ENCODE measurements around the gene P2RY14.

P2RY14 gene

GRCh38 chr3:151205482-151205881, 72.9 kb downstream of the P2RY14 start:
- Histone ChIP-seq H3K36me3 (ENCODE audit: insufficient read depth, low read length) (no peaks in the 10 kb centered on the region), H3K9ac (ENCODE audit: low read depth, low read length) (no peak overlapping the region), H3K9me3 (ENCODE audit: control insufficient read depth, insufficient read depth, low read length) (no peaks in the 10 kb centered on the region), H3K4me1 (ENCODE audit: insufficient read depth, low read length) (no peaks in the 10 kb centered on the region)

GRCh38 chr3:151204530-151205402, 73.6 kb downstream of the P2RY14 start:
- Histone ChIP-seq H3K4me1 (ENCODE audit: insufficient read depth, low read length) (no peaks in the 10 kb centered on the region), H3K9me3 (ENCODE audit: control insufficient read depth, insufficient read depth, low read length) (no peaks in the 10 kb centered on the region), H3K9ac (ENCODE audit: low read depth, low read length) (no peak overlapping the region), H3K36me3 (ENCODE audit: insufficient read depth, low read length) (no peaks in the 10 kb centered on the region)

DNA sequence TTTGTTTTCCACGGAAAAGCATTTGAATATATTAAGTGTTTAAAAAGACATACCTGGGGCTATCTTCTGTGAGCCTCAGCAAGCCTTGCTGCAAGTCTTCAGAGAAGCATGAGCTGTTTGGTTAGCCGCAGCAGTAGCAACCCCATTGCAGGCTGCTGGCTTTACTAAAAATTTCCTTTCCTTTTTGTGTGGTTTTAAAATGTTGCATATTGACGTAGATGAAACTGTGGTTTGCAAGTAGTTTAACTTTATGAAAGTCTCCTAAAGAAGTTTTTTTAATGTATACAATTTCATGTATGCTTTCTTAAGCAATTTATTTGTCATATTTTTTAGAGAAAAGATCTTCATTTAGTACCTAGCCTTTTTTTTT, 75.3 kb downstream of the P2RY14 start, which contains the start of gene GPR171:
Gene GPR171 (minus strand): TSS at position 166 of the 370 bp plus-strand sequence. CDS start 3,830 bp downstream, outside the sequence.
- Histone ChIP-seq H3K36me3 (ENCODE audit: insufficient read depth, low read length) (no peaks in the 10 kb centered on the region), H3K9ac (ENCODE audit: low read depth, low read length) (no peak within 1 kb of the TSS), H3K4me1 (ENCODE audit: insufficient read depth, low read length) (no peaks in the 10 kb centered on the region), H3K9me3 (ENCODE audit: control insufficient read depth, insufficient read depth, low read length) (no peaks in the 10 kb centered on the region)

DNA sequence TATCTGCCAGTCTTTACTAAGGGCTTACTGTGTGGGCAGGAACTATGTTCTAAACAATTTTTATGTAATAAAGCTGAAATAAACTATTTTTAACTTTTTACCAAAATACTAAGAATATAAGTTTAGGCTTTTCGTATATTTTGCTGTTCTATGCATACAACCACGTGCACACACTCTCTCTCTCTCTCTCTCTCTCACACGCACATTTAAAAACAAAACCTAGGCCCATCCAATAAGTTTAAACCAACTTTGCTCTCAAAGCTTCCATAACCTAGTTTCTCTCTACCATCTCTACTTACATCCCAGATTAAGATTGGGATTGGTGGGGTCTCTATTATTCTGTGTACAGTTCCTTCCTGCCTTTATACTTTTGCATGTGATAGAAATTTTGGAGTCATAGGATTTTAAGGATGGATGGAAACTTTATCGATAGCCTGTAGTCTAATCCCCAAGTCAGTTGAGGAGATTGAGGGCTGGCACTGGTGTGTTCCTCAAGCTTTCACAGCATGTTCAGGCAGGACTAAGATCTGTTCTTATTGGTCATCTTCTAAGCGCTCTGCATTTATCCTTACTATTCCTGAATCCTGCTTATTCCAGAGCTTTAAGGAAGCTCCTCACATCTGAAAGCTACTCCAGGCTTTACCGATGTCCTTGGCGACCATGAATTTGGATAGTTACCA, 77.2 kb downstream of the P2RY14 start:
- Histone ChIP-seq H3K9me3 (ENCODE audit: control insufficient read depth, insufficient read depth, low read length) (no peaks in the 10 kb centered on the region), H3K36me3 (ENCODE audit: insufficient read depth, low read length) (no peaks in the 10 kb centered on the region), H3K9ac (ENCODE audit: low read depth, low read length) (no peak overlapping the region), H3K4me1 (ENCODE audit: insufficient read depth, low read length) (no peaks in the 10 kb centered on the region)

GRCh38 chr3:151200586-151200985, 77.8 kb downstream of the P2RY14 start:
- no peaks in the 10 kb centered on the region for H3K4me1 ChIP-seq (ENCODE audit: insufficient read depth, low read length)

DNA sequence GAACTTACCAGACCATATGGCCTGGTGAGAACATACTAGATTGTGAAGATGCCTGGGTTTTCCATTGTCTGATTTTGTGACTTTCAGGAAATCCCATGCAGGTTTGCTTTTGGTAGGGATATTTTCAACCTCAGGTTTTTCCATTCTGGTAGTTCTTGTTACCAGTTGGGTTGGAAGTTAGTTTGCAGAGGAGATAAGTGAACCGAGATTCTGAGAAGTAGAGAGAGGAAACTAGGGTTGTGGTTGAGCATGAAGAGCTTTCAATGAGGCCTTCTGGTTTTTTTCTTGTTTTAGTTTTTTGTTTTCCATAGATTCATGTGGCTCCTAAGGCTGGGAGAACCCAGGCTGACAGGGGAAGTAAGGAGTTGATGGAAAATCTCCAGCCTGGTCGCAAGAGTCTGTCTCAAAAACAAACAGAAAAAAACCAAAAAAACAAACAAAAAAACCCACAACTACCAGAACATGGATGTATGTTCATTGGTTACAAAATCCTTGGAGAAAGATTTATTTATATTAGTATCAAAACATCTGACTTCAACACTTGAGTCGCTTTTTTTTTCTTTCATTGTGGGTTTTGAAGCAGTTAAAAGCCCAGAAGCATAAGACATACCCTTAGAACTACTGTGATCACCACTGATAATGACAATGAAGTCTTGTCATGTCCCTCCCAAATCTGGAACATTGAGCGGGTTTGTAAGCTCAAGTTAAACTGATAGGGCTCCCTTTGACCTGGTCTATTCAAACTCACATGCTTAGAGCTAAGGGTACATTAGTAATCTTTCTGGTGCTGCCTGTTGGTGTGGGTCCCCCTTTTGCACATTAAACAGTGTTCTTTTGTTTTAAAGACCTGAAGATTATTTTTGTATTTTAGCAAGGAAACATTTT, 78.5 kb downstream of the P2RY14 start:
- H3K9me3 ChIP-seq (ENCODE audit: control insufficient read depth, insufficient read depth, low read length): no peaks in the 10 kb centered on the region
- H3K4me1 ChIP-seq (ENCODE audit: insufficient read depth, low read length): no peaks in the 10 kb centered on the region

More at GRCh38 chr3:151200586-151200985, 77.8 kb downstream of the P2RY14 start:
- no peak overlapping the region for H3K9ac ChIP-seq (ENCODE audit: low read depth, low read length)
- H3K36me3 ChIP-seq (ENCODE audit: insufficient read depth, low read length): no peaks in the 10 kb centered on the region
- no peaks in the 10 kb centered on the region for H3K9me3 ChIP-seq (ENCODE audit: control insufficient read depth, insufficient read depth, low read length)

GRCh38 chr3:151198849-151199248, 79.5 kb downstream of the P2RY14 start:
- Histone ChIP-seq H3K9me3 (ENCODE audit: control insufficient read depth, insufficient read depth, low read length) (no peaks in the 10 kb centered on the region), H3K9ac (ENCODE audit: low read depth, low read length) (no peak overlapping the region), H3K4me1 (ENCODE audit: insufficient read depth, low read length) (no peaks in the 10 kb centered on the region), H3K36me3 (ENCODE audit: insufficient read depth, low read length) (no peaks in the 10 kb centered on the region)

More for the DNA sequence above, 78.5 kb downstream of the P2RY14 start:
- Histone ChIP-seq H3K36me3 (ENCODE audit: insufficient read depth, low read length) (no peaks in the 10 kb centered on the region), H3K9ac (ENCODE audit: low read depth, low read length) (no peak overlapping the region)

DNA sequence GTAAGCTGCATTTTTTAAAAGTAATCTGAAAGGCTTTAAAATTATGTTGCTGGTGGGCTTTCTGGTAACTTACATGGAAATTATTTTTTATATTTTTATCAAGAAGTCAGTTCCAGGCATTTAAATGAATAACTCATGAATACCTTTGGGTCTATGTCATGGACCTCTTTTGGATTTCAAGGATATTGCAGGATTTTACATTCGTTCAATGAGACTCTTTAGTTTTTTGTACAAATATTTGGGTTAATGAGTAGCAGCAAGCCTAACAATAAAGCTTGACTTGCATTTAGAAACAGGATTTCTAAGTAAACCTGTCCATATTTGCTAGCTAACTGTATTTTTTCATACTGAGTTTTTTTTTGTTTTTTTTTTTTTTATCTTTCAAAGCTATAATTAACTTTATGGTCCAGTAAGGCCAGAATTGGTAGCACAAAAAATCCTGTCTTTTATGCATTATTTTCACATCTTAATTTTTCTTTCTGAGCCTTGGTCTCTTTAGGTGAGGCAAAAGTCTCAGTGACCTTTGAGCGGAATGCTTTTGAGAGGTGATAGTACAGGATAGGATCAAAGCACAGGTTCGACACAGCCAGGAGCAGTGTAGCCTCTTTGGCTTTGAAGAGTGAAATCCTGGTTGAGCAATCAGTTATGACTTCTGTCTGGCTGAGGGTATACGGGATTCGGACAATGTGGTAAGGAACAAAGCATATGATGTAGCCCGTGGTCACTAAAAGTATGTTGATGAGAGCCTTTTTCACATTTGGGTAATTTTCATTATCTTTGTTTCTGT, 80.2 kb downstream of the P2RY14 start:
- H3K36me3 ChIP-seq (ENCODE audit: insufficient read depth, low read length): no peaks in the 10 kb centered on the region
- H3K9ac ChIP-seq (ENCODE audit: low read depth, low read length): no peak overlapping the region
- no peaks in the 10 kb centered on the region for H3K9me3 ChIP-seq (ENCODE audit: control insufficient read depth, insufficient read depth, low read length)
- no peaks in the 10 kb centered on the region for H3K4me1 ChIP-seq (ENCODE audit: insufficient read depth, low read length)

GRCh38 chr3:151197228-151197627, 81.1 kb downstream of the P2RY14 start:
- Histone ChIP-seq H3K36me3 (ENCODE audit: insufficient read depth, low read length) (no peaks in the 10 kb centered on the region), H3K4me1 (ENCODE audit: insufficient read depth, low read length) (no peaks in the 10 kb centered on the region), H3K9ac (ENCODE audit: low read depth, low read length) (no peak overlapping the region), H3K9me3 (ENCODE audit: control insufficient read depth, insufficient read depth, low read length) (no peaks in the 10 kb centered on the region)

DNA sequence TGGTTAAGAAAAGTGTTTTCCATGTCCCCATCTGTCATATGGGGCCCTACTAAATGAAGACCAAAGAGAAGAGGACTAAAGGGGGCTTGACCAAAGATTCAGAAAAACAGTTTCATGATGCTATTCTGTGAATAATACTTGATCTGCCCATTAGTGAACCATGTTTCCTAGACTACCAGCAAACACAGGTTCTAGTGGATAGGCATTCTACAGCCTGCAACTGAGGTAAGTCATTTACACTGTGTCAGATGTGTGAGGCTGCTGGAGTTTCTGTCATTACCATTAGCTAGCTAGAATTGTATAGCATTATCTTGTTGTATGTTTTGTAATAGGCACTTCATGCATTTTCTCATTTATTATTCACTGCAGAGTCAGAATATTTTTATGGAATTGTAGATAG, 81.9 kb downstream of the P2RY14 start:
- Histone ChIP-seq H3K9ac (ENCODE audit: low read depth, low read length) (no peak overlapping the region), H3K4me1 (ENCODE audit: insufficient read depth, low read length) (no peaks in the 10 kb centered on the region), H3K36me3 (ENCODE audit: insufficient read depth, low read length) (no peaks in the 10 kb centered on the region), H3K9me3 (ENCODE audit: control insufficient read depth, insufficient read depth, low read length) (no peaks in the 10 kb centered on the region)

DNA sequence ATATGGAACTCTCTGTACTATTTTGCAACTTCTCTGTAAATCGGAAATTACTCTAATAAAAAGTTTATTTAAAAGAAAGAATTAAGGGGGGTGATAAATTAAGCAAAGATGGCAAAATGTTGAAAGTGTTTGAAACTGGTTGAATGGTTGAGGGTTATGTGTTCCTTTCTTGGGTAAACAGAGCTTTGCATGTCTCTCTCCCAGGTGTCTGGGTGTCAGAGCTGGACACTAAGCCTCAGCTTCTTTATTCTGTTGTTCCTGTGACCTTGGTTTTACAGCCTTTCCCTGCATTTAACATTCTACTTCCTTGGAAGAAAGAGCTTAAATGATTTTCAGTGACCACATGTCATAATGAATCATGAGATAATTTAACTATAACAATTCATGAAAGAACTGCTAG, 82.5 kb downstream of the P2RY14 start:
- H3K9me3 ChIP-seq (ENCODE audit: control insufficient read depth, insufficient read depth, low read length): no peaks in the 10 kb centered on the region
- H3K9ac ChIP-seq (ENCODE audit: low read depth, low read length): no peak overlapping the region
- H3K36me3 ChIP-seq (ENCODE audit: insufficient read depth, low read length): no peaks in the 10 kb centered on the region
- no peaks in the 10 kb centered on the region for H3K4me1 ChIP-seq (ENCODE audit: insufficient read depth, low read length)

GRCh38 chr3:151192545-151192944, 85.8 kb downstream of the P2RY14 start:
- H3K4me1 ChIP-seq (ENCODE audit: insufficient read depth, low read length): no peaks in the 10 kb centered on the region
- H3K9me3 ChIP-seq (ENCODE audit: control insufficient read depth, insufficient read depth, low read length): no peaks in the 10 kb centered on the region
- no peak overlapping the region for H3K9ac ChIP-seq (ENCODE audit: low read depth, low read length)
- no peaks in the 10 kb centered on the region for H3K36me3 ChIP-seq (ENCODE audit: insufficient read depth, low read length)

GRCh38 chr3:151191095-151191494, 87.2 kb downstream of the P2RY14 start:
- H3K9me3 ChIP-seq (ENCODE audit: control insufficient read depth, insufficient read depth, low read length): no peaks in the 10 kb centered on the region
- H3K9ac ChIP-seq (ENCODE audit: low read depth, low read length): no peak overlapping the region
- 0 out of 2 replicates have a peak, but pooled peaks cover 3% of the 10 kb centered on the region for H3K4me1 ChIP-seq (ENCODE audit: insufficient read depth, low read length)
- H3K36me3 ChIP-seq (ENCODE audit: insufficient read depth, low read length): no peaks in the 10 kb centered on the region

Measured in ES-I3 (cell line).